HL-60/S4 (cell line): Measurements from ENCODE around the gene CDH4.

Experiments
- in situ Hi-C: fragments of 300-500 bp; cut with MboI; formaldehyde crosslinking; loops from 2 replicates; pipeline ENCODE4 v1.14.3; 2022; ENCODE audit warnings: low sequenced_read_pairs

CDH4 gene

GRCh38 chr20:61988665-61989064 lies 736.6 kb downstream of the CDH4 start:
- in situ Hi-C loops = no loop called here

- in situ Hi-C loops = no loop called here
These were observed 737.7 kb downstream of the CDH4 start for GRCh38 chr20:61989741-61990140.
